Right lung (tissue), 5 donors: ENCODE data around the gene PTOV1. TPM values are rescaled to one million over a fixed set of nuclear protein-coding genes. Genes with fewer than 3 reads are reported as not detected.
A peak's percentile ranks its signal among the peaks of the same experiment; 100 is the strongest.

Experiments
- DNase-seq, 2 donors: peaks; one replicate each; pipeline ENCODE4 v3.0.0-alpha.2; 2013
- polyA plus RNA-seq, 5 donors: library from polyadenylated mRNA; unstranded; fragments of 120-200 nt; gene quantifications; one replicate each; pipeline versions ENCODE4 v1.2.1 to v1.2.3, GENCODE V29; 2013; ENCODE audit warnings: inconsistent platforms in 1 of 5, low replicate concordance in 1 of 5; ENCODE audit not compliant: insufficient read length in 5 of 5, insufficient read depth in 1 of 5

The PTOV1 gene
- polyA plus RNA-seq, 5 donors: 207 to 317 (median 259) TPM

DNA sequence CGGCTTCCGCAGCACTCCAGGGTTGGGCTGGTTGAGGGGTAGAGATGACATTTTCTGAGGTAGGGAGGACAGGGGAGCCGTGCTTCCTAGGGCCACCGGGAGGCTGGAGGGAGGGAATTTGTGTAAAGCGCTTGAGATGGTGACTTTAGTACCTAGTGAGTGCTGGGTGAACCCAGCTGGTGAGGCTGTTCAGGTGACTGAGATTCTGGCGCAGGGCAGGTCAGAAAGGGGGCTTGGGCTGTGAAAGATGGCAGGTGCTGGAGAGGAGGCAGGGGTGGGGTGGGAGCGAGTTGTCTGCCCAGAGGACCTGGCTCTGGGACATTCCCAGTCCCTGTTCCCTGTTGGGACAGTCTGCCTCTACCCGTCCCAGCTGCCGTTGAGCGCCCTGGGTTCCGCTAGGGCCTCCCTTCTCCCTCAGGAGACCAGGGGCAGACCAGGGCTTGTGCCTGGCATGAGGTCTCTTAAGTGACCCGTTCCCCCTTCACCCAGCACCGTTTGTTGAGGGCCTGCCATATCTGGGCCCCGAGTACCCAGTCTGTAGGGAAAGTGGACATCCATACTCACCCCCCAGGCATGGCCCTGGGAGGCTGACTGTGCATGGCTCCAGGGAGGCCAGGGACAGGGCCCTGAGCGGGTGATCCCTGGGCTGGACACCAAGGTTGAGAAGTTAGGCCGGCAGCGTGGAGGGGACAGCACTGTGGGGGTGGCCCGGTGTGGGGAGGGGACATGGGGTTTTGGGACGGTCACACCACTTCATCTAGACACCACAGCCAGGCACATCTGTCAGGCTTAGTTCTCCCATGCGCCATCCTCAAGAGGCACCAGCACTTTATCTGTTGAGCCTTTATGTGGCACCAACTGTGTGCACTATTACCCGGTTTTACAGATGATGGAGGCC is 5.0 kb downstream of the PTOV1 start:
- DNase-seq: no peak

DNA sequence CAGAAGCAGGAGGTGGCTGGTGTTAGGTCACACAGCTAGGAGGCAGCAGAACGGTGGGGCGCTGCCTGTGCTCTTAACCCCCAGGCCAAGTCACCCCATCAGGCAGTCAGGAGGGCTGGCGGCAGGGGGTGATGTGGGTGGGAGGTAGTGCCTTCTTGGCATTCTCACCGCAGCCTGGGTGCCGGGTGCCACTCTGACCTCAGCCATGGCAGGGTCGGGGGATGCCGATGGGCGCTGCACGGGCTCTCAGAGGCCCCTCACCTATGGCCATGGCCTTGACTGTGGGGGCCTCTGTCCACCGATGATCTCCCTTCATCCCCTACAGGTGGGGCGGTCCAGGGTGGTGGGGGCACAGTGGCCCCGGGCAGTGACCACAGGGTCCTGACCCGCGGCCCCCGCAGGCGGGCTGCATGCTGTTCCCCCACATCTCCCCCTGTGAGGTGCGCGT is 5.6 kb downstream of the PTOV1 start:
- DNase-seq: no peak

DNA sequence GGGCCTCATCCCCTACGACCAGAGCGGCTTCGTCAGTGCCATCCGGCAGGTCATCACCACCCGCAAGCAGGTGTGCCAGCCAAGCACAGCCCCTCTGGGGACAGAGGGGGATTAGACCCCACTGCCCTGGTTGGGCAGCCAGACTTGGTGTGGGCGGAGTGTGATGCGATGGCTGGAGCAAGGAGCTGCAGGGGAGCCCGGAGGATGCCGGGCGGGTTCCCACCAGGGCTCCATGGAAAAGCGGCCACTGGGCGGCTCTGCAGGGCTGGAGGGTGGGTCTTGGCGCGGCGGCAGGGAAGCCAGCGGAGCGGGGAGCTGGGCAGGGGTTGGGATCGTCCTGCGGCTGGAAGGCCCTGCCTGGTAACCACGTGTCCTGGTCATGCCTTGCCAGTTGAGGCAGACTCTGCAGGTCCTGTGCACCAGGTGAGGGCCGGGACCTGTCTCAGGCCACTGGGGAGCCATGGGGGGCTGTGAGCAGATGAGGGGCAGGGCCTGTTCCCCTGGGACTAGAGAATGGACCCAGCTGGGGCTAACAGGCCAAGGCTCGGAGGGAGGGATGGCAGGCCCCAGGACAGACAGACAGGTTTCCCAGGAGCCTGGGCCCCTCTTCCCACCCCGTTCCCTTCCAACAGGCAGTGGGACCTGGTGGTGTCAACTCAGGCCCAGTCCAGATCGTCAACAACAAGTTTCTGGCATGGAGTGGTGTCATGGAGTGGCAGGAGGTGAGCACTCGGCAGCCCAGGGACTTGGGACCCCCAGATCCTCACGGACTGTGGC is 6.3 kb downstream of the PTOV1 start:
- no peak for DNase-seq

DNA sequence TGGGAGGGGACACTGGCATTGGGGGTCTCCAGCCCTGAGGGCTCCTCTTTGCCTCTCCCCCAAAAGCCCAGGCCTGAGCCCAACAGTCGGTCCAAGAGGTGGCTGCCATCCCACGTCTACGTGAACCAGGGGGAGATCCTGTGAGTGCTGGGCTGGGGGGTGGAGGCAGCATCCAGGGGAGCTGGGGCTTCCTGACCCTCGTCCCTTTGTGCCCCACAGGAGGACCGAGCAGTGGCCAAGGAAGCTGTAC is 6.8 kb downstream of the PTOV1 start:
- DNase-seq: no peak

DNA sequence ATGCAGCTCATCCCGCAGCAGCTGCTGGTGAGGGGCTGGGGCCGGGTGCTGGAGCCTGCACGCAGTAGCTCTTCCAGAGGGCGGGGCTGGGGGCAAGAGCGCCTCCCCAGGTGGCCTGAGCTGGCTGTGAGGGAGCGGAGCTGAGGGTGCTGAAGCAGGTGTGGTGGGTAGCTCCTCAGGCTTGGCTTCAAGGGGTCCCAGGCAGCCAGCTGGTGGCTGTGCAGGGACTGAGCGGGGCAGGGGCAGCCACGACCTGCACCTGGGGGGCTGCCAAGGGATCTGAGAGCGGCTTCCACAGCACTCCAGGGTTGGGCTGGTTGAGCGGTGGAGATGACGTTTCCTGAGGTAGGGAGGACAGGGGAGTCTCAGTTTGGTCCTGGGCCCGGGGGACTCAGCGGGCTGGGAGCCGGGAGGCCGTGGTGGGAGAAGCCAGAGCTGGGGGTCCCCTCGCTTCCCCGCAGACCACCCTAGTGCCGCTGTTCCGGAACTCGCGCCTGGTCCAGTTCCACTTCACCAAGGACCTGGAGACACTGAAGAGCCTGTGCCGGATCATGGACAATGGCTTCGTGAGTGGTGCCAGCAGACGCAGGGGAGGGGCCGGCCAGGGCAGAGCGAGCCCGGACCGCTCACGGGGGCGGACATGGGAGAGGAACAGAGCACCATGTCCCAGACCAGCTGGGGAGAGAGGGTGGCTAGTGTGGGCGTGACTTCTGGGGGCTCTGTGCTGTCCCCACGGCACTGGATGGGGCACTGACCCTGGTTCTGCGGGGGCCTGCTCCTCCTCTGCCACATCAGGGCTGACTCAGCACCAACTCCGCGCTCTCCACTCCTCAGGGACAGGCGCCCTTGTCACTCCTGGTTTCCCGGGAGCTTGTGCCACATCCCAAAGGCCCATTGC is 7.4 kb downstream of the PTOV1 start:
- no peak for DNase-seq

DNA sequence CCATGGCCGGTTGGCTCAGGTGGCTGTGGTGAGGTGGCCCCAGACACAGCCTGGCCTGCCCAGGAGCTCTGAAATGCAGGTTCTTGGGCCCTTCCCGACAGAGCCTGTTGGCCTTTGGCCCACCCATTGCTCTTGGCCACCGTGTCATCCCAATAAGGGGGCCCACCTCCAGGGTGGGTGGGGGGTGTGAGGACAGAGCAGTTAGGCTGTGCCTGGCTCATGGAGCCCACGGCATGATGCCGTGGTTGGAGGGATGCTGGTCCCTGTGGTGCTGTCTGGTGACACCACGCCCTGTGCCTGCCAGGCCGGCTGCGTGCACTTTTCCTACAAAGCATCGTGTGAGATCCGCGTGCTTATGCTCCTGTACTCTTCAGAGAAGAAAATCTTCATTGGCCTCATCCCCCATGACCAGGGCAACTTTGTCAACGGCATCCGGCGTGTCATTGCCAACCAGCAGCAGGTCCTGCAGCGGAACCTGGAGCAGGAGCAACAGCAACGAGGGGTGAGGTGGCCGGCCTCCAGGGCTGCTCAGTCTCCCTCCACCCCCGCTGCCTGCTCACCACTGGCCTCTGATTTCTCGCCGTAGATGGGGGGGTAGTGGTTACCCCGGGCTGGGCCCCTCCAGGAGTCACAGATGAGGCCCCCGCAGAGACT is 8.8 kb downstream of the PTOV1 start:
- DNase-seq: no peak

DNA sequence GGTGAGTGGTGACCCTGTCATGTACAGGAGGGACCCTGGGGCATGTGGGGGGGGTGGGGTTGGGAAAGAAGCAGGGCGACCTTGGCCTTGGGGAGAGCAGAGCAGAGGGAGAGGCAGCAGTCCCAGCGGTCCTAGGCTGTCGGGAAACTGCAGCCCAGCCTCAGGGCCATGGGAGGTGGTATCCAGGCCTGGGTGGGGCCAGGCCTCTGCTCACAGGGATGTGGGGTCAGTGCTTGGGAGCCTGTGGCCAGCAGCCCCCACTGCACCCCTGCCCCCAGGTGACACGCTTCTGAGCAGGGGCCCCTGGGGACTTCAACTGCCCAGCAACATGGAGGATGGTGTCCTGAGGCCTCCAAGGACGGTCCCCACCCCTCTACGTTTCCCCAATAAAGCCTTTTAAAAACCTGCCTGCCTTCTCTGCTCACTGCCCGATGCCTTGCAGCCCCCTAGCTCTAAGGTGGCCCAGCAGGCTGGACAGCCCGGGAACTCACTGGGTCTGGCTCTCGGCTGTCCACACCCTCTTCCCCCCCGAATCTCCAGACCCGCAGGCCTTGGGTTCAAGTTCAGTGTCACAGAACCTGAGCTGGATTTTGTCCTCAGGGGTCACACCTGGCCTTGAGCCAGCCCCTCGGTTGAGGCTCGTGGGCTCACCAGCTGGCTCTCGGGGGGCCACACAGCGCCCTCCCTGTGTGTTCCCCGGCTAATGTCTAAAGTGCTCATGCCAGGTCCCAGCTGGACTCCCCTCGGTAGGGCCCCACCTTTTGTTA is 9.6 kb downstream of the PTOV1 start:
- DNase-seq: no peak

DNA sequence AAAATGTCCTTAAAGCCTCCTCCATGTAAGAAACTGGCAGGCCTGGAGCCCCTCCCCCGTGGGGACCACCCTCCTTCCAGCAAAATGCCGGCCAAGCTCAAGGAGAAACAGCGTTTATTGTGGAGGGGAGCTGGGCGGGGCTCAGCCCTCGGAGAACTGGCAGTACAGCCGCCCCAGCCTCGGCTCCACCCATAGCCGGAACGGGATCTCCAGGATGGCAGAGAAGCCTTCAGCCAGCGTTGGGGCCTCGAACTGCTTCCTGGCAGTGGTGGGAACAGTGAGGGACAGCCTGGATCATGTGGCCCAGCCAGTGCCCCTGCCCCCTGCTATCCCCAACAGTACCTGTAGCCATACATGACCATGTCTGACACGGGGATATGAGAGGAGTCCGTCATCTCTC is 10.1 kb downstream of the PTOV1 start:
- no peak for DNase-seq

DNA sequence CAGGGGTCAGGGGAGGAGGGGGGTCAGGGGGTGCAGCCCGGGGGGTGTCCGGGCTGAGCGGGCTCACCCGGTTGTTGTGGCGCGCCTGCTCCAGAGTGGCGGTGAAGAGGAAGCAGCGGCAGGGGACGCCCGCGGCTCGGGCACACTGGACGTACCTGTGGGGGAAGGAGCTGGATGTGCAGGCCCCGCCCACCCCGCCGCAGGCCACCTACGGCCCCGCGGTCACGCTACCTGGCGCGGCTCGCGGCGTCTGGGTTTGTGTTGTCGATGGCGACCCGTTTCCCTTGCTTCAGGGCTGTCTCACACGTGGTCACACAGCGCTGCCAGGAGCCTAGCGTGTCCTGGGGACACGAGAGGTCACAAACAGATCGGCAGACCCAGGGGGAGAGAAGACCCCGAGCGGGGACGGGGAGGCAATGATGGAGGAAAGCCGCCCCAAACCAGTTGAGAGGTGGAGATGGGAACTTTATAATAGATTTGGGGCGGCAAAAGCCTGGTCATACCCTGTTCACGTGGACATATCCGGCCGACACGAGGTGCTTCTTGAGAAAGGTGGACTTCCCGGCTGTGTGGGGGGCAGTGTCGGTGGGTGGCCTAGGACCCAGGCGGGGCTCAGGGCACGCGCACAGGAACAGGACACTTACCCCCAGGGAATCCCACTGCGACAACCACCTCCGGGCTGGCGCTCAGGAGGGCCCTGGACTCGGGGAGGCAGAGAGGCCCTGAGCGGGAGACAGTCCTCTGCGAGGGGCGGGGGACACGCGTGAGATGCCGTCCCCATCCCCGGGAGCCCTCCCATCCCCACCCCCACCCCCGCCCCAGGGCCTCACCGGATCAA is 10.8 kb downstream of the PTOV1 start:
- no peak for DNase-seq

DNA sequence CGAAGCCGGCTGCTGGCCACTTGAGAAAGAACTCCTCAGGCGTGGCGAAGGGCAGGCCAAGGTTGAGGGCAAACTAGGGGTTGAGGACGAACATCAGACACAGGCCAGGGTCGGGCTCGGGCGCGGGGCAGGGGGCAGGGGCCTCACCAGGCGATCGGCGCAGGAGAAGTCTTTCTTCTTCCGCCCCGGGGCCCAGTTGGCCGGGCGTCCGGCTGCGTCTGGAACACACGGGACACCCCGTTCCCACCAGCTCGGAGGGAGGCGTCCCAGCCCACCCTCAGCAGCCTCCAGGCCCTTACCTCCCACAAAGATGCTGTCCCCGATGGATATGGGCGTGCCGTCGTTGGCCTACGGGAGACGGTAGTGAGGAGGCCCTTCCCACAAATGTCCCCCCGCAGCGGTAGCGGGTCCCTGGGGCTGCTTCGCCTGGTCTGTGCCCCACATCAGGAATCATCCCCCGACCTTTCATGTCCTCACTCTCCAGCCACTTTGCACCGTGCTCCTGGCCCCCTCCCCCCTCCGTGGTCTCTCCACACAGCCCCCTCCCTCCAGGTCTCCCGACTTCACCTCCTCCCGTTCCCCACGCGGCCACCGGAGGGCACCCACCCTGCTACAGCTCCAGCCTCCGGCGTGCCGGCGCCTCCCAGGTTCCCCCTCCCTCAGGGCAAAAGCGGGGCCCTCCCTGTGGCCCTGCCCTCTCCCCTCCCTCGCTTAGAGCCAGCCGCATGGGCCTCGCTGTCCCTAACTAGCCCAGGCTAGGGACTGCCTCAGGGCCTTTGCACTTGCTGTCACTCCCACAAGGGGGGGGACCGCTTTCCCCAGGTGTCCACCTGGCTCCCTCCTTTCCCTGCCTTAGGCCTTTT is 11.7 kb downstream of the PTOV1 start:
- no peak for DNase-seq

DNA sequence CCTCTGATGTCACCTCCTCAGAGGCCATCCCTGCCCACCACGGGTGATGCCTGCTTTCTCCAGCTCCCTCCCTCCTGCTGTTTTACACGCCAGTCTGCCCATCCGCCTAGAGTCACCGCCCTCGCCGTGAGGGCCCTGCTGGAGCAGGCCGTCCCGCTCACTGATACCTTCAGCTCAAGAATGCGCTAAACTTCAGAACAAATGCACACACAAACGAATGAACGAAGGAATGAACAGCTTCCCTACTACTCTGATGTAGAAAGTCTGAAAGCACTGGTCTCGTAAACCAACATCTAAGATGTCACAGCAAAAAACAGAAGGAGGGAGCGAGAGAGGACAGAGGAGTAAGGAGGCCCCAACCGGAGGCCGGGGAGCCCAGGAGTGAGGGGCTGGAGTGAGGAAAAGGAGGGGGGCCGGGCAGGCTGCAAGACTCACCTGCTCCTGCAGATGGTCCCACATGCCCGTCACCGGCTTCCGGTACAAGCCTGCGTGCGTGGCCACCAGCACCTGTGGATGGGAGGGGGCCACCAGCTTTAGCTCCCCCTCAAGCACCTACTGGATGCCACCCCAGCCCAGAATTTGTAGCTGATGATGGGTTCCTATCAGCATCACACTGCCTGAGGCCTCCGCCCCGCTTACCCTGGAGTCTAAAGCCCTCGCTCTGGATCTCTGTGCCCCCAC is 12.4 kb downstream of the PTOV1 start:
- DNase-seq: no peak

DNA sequence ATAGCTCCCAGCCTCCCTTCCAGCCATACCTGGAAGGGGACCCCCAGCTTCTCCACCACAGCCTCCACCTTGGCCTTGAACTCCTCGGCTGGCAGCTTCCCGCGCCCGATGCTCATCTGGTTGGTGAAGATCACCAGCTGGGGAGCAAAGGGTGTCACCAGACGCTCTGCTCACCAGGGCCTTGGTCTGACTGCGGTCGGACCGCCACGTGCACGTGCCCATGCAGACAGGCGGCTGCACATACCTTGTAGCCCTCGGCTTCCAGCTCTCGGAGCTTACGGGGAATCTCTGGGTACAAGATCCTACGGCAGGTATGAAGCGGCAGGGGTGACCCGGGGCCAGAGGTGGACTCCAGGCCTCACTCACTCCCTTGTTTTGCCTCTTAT is 13.0 kb downstream of the PTOV1 start:
- DNase-seq: no peak

DNA sequence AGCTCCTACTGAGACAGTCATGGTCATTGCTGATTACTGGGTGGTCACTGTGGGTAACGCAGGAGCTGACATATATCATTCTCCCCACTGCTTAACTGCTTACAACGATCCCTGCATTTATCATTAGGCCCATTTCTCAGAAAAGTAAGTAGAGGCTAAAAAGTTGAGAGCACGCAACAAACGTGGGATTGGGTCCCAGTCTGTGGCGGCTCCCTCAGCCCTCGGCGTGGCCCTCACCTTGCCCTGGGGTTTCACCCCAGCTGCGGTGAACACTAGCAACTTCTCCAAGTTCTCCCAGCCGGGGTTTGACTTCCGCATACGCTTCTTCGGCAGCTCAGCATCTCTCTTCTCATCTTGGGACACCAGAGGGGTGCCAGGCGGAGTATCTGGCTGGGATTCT is 13.9 kb downstream of the PTOV1 start:
- DNase-seq: no peak

DNA sequence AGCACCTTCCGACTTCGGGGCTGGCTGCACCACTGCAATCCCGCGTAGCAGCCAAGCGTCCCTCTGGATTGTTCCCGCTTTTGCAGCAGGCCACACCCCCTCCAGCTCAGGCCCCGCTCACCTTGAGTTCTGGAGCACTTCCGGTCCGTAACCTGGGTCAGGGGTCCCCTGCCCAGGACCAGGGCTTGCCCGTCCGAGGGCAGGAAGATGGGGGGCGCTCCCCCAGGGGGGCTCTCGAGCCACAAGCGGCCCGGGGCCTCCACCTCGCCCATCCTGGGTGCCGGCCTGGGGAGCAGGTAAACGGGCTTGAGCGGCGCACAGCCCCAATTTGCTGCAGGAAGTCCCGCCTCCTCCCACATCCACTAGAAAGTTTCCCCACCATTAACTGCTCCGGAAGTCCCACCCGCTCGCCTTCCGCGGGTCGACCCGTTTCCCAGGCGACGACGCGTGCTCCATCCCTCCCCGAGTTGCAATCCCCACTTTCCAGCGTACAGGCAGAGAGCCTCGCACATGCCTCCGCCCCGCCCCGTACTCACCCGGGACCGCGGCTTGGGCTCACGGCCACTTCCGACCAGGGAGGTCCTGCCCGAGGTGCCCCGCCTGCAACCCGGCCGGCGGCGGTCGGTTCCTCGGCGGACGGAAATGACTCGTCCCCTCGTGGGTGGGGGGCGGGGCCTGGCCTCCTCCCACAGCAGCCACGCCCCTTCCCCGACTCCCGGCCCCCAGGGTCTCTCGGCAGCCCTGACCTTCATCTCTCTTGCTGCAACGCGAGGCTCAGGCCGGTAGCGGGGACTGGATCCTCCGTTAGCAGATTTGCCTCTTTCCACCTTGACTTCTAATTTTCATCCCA is 16.2 kb downstream of the PTOV1 start, which contains the start of gene PNKP:
Gene PNKP (minus strand): TSS at position 644 of the 850 bp plus-strand sequence. CDS start 372 bp downstream, at position 272.
- DNase-seq: peak; percentile 92 to 93

DNA sequence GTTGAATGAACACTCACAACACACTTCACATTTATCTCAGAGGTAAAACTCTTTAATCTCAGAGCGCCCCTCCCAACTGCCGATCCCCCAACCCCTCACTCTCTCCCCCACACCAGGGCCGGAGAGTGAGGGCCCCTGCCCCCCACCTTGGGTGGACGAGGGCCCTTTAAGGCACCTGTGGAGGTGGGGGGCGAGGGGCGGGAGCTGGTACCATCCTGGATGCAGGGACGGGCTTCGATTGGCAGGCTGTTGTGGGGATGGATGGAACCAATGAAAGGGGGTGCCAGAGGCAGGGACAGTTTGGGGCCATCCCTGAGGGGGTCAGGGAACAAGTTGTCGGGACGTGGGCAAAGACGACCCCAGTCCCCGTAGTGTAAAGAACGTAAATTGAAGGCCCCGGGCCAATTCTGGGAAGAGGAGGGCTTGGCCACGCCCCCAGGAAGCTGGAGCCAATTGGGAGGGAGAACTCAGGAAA is 18.1 kb downstream of the PTOV1 start:
- DNase-seq: no peak

DNA sequence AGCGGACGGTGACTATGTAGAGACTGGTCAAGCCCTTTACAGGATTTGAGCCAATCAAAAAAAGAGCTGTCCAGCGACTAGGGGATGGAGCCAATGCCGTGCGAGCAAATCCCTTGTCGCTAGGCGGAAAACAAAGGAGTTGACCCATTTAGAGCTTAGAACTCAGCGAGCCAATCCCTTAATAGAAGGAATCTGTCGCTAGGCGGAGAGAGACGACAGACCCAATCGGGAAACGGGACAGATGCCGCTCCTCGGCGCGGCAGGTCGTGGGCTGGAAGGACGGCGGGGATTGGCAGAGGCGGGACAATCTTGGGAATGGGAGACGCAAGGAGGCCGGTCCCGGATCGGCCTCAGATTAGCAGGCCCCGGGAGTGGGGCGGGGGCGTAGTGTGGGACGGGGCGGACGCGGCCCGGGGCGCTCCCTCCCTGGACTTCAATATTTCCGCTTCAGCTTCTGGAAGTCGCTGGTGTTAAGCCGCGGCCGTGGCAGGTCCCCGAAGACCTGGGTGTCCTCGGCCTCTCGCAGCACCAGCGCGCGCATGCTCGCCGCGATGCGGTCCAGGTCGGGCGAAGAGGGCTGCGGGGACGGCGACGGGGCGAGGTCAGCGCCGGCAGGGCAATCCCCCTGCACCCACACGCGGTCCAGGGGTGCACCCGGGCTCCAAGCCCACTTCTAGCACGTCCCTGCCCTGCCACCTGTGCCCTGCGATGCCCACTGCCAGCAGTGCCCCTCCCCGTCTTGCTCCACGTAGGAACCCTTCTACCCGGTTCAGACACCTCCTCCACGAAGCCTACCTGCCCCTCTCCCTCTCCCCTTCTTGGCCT is 18.7 kb downstream of the PTOV1 start:
- peak; percentile 99 for DNase-seq
